IPS-NIHi7 (cell line): ENCODE measurements around the gene ZNF407.

ENCODE experiments used
- DNase-seq: peaks from one replicate; pipeline ENCODE4 v3.0.0; 2012; ENCODE audit warnings: mixed read lengths; ENCODE audit errors: extremely low spot score

Gene ZNF407

DNA sequence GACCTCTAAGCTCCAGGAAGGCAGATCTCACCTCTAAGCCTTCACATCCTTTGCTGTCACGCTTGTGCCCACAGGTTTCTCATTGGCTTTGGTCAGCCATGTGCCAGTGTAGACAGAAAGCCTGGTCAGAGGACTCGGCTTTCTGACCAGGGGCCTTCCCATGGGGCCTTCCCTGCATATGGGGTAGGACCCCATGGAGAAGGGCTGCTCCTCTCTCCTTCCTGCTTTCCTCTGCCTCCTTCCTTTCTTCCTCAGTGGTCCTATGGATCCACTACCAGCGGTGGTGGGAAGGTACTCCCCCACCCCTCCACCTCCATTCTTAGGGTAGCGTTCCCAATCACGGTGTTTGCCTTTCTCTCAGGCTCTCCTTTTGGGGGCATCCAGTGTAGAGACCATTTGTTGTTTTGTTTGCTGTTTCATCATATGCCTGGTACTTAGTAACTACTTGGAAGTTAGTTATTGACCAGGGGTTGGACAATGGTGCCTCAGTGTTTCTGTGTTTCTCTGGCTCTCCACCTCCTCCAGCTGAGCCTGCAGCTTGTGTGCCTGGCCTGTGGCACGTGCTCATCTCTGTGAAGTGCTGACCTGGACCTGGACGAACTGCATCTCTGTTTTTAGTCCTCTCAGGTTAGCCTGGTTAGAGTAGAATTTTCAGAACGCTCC, 71.6 kb downstream of the ZNF407 start:
- DNase-seq, result no peak

DNA sequence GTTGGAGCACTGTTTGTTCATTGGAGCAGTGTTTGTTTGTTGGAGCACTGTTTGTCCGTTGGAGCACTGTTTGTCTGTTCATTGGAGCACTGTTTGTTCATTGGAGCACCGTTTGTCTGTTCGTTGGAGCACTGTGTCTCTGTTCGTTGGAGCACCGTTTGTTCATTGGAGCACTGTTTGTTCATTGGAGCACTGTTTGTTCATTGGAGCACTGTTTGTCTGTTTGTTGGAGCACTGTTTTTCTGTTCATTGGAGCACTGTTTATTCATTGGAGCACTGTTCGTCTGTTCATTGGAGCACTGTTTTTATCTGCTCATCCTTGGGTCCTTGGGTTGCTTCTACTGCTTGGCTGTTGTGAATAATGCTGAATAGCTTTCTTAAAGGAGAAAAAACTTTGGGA, 74.7 kb downstream of the ZNF407 start:
- no peak for DNase-seq

DNA sequence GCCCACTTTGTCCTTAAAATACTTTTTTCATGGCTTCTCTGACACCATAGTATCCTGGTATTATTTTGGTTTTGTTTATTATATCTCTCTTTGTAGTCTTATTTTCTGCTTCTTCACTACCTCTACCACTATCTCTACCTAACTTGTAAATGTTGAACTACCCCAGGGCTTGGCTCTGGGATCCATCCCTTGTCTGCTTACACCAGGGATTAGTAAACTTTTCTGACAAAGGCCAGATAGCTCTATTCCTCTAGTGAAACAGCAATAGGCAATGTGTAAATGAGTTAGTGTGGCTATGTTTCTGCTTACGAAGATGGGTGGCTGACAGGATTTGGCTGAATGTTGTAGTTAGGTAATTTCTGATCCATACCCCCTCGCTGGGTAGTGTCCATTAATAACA, 76.8 kb downstream of the ZNF407 start:
- DNase-seq, result no peak

DNA sequence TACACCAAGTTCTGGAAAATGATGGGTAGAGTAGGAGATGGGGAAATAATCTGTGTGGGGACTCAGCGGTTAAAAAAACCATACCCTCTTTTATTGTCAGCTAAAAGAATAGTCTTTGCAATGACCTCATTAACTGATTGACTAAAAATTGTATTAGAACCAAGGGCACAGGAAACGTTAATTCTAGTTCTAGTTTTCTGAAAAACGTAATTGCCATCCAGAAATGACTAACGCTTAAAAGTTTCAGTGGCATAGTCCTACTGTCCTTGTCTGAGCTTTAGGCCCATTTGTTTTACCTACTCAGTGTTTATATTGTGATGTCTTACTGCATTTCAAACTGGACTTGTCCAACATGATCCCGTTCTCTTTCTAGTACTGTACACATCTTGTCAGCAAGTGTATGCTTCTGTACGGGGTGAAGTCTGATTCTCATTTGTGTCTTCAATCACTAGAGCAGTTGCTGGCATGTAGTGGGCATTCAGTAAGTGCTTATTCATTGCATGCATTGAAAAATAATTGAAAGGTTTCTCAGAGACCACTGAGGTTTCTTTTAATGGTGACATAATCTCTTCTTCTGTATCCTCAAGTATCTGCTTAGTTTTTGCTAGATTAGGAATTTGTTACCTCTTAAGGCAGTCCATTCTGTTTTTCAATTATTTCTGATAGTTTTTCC, 81.5 kb downstream of the ZNF407 start:
- DNase-seq, result no peak

GRCh38 chr18:74679679-74680076, 82.0 kb downstream of the ZNF407 start:
- no peak for DNase-seq

DNA sequence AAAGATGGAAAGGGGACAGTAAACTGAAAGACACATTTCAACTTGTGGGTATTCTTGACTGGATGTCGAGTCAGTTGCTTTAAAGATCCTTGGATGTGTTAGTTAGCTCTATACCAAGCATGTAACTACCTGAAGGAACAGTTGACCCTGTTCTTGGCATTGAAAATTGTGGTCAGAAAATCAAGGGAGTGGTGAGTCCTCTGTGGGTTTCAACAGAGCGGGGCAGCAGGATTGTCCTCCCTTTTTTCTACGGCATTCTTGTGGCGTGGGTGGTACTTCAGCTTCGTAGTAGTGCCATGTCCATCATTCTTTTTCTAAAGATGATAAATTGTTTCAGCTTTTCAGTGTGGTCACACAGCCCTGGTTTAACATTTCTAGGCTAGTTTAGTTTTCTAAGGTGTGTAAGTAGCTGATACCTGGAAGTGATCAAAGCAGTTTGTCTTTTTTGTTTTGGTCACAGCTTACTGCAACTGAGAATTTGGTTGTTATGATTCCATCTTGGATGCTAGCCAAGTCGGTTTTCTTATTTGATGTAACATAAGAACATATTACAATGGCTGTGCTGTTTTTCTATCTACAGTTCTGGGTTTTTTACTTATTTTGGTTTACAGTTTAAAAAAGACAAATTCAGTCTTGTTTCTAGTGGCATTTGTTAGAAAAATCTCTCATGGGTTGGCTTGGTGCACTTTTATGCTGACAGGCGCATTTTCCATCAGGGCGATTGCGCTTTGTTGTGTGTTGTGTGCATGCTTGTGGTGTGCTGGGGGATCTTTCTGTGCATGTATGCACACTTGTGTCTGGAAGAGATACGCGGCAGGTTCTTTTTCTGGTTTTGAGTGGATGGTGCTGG, 84.7 kb downstream of the ZNF407 start:
- no peak for DNase-seq

DNA sequence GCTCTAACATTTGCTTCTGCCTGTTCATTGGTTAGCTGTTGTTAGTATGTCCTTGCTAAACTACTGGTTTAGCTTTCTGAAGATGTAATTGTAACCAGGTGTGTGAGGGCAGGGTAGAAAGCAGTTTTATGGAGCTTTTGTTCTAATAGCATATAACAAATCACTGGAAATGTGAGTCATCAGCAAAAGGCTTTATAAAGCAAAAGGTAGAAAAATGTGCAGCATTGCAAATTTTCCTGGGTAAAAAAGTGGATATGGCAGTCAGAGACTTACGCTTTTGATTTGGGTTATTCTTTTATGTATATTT, 85.3 kb downstream of the ZNF407 start:
- no peak for DNase-seq

- DNase-seq, result no peak
Observed at GRCh38 chr18:74683573-74683972, 85.9 kb downstream of the ZNF407 start.

DNA sequence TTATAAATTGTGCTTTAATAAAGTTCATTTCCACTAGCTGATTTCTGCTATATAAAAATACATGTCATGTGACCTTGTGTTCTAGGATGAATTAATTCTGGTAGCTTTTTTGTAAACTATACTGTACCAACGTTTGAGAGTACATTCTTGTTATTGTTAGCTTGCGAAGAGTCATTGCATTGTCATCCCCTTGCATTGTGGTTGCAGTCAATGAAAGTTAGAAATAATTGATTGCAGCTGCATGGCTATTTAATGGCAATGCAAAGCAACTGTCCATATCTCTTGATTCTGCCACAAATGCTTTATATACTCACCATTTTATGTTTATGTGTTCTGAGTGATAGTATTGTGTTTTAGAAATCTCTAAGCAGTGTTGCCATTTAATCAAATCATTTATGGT, 91.6 kb downstream of the ZNF407 start:
- no peak for DNase-seq

- DNase-seq, result no peak
Observed at GRCh38 chr18:74692367-74693013, 94.8 kb downstream of the ZNF407 start.

GRCh38 chr18:74694436-74694835, 96.8 kb downstream of the ZNF407 start:
- DNase-seq, result no peak

DNA sequence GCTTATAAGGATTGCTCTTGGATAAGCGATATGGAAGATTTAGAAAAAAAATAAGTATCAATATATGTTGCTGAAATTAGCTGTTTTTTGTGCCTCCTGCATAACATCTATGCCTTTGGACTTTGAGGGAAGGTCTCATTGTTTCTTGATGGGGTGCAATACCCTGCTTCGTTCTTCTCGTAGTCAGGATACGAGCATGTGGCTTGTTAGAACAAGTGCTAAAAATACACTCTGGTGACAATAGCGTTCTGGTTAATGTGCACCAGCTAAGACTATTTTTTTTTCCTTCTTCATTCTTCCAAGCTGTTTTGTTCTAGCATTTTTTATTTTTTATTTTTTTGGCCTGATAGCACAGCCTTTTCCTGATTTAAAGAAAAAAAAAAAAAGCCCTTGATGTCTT, 97.5 kb downstream of the ZNF407 start:
- no peak for DNase-seq

GRCh38 chr18:74698881-74699280, 101.2 kb downstream of the ZNF407 start:
- DNase-seq, result no peak

DNA sequence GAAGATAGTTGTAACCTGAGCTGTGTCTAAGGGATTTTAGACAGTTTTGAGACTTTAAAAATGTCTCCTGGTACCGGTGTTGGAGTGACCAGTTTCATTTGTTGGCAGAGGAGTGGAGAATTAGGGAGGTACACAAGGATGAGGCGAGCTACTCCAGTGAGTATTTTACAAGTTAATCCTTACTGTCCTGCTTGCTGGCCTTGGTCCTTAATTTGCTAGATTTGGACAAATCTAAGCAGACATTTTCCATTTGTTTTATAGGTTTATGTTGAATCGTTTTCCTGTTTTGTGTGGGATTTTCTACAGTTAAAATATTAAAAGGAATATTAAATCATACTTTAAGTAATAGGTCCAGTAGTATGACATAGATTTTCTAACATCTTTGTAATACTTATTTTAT, 101.8 kb downstream of the ZNF407 start:
- DNase-seq, result no peak

GRCh38 chr18:74702950-74703349, 105.3 kb downstream of the ZNF407 start:
- no peak for DNase-seq

- DNase-seq, result no peak
Observed at GRCh38 chr18:74708169-74708568, 110.5 kb downstream of the ZNF407 start.

GRCh38 chr18:74709452-74709851, 111.8 kb downstream of the ZNF407 start:
- no peak for DNase-seq

- no peak for DNase-seq
Observed at GRCh38 chr18:74714120-74714519, 116.5 kb downstream of the ZNF407 start.

DNA sequence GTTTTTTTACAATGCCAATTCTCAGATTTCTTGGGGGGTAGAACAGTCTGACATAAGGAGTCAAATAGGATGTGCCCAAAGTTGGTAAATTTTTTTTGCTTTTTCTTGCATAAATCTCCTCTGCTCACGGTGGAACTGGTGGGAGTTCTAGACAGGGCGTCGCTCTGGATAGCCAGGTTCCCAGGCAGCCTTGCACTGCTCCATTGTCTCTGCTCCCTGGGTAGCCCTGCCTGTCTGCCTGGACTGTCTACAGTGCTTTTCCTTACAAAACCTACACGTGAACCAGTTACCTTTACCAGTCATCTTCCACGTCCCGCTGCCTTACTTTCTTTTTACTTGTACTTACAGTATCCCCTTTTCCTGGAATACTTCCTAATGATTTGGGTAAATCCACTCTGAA, 117.1 kb downstream of the ZNF407 start:
- DNase-seq, result peak; percentile 31

GRCh38 chr18:74715306-74715705, 117.6 kb downstream of the ZNF407 start:
- no peak for DNase-seq

GRCh38 chr18:74715865-74716712, 118.4 kb downstream of the ZNF407 start:
- DNase-seq, result no peak

DNA sequence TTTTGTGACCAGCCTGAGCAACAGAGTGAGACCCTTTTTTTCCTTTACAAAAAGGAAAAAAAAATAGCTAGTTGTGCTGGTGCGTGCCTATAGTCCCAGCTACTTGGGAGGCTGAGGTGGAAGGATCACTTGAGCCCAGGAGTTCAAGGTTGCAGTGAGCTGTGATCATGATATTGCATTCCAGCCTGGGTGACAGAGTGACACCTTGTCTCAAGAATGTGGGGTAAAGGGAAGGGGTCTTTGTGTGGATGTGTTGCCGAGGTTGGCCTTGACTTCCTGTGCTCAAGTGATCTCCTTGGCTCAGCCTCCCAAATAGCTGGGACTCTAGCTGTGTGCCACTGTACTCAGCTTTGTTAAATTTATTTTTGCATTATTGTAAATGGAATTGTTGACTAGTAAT, 120.6 kb downstream of the ZNF407 start:
- DNase-seq, result no peak
